Measurements from ENCODE around the gene ZDHHC14.
"Not testable (repeated sequence)": the region's sequence is repeated elsewhere in the genome, so short reads cannot be mapped to it uniquely, and the experiment has no call there.

The ZDHHC14 gene

DNA sequence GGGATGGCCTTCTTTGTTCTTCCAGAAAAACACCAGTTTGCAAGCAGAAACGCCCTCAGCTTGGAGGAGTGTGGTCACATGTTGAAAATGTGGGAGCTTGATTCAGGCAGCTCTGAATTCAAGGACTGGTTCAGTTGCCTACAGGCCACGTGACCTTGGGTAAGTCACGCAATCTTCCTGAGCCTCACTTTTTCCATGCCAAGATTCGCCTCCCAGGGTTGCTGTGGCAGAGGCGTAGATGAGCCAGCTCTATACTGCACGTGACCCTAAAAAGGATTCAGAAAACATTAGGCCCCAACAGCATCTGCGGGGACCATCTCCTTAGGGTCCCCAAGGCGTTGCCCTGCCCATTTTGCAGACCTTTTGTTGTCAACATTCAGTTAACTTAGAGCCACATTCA, 330.1 kb downstream of the ZDHHC14 start:
- no peak for DNase-seq

DNA sequence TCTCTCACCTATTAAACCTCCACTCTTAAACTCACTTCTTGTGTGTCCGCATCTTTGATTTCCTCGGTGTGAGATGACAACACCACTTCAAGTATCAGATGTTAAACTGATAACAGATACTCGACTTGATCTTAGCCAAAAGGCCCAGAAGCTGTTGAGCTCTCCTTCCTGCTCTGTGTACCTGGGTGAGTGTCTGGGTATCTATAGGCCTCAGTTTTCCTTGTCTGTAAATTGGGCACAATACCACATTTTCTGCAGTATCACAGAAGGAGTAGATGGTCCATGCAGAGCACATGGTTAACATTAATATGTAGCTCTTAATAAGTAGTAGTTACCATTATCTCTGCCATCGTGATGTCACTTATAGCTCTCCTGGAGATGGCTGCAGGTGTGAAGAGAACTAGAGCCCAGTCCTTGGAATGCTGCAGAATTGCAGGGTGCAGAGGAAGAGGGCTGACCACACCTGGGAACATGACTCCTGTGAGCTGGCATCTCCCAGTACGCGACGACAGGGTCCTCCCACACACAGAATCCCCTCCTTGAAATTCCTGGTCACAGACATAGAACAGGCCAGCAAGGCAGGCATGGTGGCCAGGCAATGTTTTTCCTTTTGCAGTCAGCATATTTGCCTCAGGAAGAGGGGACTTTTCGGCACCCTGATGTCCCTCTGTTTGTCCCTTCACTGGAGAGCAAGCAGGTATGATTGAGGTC, 331.8 kb downstream of the ZDHHC14 start:
- DNase-seq, result no peak

DNA sequence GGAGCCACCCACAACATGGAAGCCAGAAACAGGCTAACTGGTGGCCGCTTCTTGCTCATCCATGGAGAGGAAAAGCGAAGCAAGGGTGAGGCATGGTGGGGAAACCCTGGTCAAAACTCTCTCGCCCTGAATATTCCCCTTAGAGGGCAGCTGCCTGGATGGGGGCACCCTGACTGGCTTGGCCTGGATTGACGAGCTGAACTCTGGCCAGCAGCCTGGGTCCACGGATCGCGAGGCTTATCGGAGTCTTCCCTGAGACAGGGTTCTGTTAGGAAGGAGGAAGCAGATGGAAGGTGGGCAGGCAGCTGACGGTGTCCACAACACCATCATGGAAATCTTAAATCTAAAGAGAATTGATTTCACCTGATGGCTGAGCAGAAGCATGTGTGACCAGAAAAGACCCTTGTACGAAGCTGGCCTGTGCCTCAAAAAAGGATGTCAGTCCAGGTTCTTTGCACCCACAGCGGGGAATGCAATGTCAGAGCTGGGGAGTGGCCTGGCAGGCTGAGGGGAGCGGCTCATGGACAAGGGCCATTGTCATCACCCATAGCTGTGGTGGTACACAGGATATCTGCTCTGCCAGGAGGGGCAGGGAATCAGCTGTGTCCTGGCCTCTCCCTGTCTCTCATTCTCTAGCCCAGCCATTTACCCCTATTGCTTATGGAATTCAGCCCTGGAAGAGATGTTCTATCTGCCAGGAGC, 332.6 kb downstream of the ZDHHC14 start:
- no peak for DNase-seq

DNA sequence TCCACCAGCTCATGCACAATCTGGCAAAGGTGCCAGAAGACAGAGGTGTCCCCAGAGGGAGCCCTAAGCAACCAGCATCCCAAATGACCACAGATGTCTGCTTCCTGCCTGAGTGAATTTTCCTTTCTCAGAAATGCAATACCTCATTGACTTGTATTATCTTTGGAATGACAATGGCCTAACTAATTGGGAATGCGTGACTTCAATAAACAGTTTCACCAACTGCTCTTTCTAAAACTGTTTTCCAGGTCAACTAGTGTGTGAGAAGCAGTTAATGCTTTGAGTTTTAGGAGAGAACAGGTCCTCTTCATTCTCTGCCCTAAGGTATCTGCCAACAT, 333.1 kb downstream of the ZDHHC14 start:
- DNase-seq, result no peak

DNA sequence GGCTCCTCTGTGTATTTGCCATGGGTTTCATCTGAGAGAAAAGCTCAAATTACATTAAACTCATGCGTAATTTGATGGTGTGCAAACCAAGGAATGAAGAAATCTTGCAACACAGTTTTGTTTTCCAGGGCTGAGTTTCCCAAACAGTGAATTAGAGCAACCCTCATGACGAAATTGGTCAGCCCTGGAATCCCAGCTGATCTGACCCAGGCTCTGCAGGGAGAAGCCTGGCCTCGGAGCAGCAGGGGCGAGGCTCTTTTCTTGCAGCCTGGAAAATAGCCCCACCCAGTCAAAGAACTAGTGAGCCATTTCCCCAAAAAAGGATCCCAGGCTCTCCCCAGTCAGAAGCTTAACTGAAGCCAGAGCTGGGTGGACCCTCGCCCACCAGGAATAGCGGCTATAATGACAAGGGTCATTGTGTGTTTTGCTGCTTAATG, 334.8 kb downstream of the ZDHHC14 start:
- DNase-seq, result no peak

DNA sequence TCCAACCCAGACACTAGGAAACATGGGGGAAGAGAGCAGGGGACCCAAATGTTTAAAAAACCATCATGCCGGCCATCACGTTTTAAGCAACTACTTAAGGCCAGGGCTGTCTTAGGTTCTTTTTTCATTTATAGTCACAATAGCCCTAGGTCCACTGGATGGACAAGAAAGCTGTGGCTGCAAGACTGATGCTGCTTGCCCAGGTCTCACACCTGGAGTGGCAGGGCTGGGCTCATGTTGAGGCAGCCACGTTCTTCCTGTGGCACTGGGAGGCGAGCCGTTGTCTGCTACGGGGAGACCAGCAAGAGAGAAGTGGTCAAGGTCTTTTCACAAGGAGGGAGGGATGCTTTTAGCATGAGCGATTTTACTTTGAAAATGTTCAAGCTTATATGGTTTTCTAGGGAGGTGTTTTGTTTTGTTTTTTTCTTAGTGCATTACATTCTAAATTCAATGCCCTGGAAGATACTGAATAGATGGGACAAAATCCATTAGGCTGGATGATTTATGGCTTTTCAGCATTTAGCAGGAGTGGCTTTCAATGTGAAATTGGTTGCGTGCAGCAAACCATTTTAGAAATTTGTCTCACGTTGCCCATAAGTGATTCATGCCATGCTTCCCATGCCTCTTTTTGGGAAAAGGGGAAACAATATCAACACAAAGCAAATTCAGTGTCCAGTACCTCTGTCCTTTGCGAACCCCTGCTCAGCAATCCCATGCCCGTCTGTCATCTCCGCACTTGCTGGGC, 335.4 kb downstream of the ZDHHC14 start:
- DNase-seq, result no peak

DNA sequence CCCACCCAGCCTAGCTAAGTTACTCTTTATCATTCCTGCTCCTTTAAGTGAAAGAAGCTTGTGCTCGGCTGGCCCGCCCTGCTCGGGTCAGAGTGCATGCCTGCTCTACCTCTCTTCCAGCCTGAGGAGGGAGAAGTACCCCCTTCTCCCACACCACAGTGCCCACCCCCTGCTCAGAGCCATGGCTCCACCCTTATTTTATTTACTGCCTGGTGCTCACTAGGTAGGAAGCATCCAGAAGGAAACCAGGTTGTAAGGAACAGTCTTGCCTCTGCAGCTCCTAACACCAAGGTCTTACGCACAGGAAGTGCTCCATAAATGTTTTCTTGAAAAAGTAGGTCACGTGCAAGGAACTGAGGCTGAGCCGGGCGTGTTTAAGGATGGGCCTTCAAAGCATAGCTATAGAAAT, 336.4 kb downstream of the ZDHHC14 start:
- DNase-seq, result no peak

DNA sequence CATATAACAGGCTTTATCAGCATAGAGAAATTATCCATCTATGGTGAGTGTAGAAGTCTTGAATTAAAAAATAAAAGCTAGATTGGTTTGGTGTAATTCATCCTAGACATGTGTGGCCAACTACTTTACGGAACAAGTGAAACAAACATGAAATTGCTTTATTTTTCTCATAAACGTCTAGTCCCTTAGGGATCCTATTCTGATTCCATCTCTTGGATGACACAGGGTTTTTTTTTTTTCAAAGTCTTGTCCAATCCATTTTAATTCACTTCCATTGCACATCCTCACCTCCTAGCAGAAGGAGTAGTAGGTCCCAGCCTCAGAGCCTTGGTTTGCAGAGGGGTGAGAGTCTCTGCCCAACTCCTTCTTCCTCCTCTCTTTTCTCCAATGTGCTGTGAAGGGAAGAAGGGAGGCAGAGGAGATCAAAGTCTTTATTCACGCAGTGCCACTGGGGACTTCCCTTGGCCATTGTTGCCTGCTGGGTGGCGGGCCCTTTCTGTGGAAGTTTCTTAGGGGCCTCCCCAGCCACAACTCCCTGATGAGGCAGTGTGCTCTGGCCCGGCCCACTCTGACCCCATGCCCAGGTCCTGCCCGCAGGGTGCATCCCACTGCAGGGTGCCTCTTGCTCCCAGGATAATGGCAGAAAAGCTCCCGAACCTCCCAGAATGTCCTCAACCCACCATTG, 337.7 kb downstream of the ZDHHC14 start:
- no peak for DNase-seq

DNA sequence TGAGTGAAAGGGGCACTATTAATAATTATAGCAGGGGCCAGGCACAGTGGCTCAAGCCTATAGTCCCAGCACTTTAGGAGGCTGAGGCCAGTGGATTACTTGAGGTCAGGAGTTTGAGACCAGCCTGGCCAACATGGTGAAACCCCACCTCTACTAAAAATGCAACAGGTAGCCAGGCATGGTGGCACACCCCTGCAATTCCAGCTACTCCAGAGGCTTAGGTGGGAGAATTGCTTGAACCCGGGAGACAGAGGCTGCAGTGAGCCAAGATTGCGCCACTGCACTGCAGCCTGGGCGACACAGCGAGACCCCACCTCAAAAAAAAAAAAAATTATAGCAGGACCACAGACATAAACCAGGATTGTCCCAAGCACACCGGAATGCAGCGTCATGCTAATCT, 340.0 kb downstream of the ZDHHC14 start:
- not testable (repeated sequence) for DNase-seq

DNA sequence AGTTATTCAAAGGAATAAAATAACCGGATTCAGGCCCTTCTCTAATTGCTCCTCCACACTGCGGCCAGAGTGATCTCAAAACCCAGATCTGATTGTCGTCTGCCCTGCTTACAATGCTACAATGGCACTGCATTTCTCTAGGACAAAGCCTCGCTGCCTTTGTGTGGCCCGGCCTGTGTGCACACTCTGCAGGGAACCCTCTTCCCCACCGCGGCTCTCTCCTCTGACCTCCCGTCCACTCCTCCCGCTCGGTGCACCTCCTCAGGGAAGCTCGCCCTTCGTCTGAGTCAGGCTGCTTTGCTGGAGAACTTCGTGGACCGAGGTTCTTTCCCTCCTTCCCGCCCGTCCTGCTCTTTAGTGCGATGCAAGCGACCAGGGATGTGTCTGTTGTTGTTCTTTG, 340.4 kb downstream of the ZDHHC14 start:
- DNase-seq, result no peak

DNA sequence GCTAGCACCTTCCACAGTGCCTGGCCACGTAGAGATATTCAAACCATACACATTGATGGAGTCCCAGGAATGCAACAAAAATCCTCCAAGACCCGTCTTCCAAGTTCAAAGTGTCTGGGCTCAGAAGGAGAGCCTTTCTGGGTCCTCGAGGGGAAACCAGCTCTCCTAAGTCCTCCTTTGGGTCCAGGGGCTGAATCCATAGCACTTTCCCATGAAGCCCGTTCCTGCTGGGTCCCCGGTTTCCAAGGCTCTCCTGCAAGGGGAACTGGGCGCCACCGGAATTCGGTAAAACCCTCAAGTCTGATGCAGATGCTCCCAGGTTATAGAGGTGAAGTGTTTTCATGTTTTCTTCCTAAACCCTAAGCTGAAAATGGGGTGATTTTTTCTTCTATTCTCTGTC, 340.8 kb downstream of the ZDHHC14 start:
- no peak for DNase-seq

DNA sequence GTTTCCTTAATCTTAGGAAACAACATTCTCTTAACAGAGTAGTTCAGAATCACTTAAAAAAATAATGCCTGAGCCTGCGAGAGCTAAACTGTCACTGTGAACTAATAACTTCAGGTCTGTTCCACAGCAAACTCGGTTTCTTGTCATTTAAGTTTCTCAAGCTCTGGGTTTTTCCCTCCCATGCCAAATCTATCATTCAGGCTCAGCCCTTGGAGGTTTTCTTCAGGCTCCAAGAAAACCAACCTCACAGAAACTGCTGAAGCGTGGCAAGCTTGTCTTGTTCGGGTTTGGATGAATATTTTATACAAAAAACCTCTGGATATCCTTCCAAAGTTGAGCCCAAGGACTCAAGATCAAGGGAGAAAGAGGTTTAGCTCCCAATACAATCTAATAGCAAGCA, 342.4 kb downstream of the ZDHHC14 start:
- DNase-seq, result no peak

DNA sequence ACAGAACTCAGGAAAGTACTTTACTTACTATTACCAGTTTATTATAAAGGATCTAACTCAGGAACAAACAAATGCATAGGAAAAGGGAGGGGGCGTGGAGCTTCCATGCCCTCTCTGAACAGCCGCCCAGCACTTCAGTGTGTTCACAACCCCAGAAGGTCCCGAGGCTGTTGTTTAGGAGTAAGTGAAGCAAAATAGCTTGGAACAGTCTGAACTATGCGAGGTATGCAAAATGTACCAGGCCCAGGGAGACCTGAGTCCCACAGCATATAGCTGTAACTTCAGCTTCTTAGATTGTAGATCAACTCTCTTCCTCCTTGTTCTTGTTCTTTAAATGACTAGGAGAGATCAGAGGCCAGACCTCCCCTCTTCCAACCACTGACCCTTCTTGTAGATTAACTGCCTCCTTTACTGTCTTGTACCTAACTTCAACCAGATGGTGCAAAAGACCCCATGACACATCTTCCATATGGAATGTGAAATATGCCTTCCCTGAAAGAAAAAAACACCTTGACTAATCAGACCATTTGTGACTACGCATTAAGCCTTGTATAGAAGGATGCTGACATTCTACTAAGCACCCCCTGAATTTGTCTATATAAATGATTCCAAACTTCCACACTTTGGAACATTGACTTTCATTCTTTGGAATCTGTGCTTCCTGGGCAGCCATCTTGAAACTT, 343.3 kb downstream of the ZDHHC14 start:
- DNase-seq, result no peak

DNA sequence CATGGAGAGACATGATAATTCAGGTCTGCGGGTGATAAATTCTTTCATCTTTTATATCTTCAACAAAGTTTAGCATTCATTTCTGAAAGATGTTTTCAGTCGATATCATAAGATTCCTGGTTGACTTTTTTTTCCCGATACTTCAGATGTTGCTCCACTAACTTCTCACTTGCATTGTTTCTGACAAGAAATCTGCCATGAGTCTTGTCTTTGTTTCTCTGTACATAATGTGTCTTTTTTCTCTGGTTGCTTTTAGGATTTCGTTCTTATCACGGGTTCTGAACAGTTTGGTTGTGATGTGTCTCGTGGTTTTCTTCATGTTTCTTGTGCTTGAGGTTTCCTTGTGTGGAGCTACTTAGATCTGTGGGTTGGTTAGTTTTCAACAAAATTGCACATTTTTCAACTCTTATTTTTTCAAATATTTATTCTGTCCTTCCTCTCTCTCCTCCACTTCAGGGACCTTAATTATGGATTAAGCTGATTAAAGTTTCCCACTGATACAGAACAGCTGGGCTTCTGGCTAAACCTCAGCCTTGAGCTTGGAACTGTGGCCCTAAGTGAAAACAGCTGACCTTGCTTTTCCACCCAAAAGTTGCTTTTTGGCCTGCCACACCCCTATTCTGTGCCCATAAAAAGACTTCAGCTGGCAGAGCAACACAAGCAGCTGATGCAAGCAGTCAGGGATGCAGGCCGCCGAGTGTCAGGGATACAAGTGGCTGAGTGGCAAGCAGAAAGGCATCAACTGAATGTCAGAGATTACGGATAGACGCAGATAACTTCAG, 344.2 kb downstream of the ZDHHC14 start:
- DNase-seq, result no peak

DNA sequence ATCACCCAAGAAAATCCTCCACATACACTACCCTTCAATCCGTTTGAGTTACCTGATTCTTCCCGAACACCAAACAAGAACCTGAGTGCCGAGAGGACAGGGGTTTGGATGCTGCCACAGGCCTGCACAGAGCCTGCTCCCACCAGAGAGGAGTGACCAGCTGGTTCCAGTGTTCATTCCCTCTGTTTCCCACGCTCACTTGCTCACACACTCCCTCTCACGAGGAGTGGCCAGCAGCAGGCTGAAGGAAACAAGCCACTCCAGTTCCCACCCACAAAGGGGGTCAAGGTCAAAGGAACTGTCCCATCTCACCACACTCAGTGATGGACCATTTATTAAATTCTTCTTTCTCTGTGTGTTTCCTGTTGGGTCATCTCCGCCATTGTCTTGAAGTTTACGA, 344.8 kb downstream of the ZDHHC14 start:
- DNase-seq, result no peak

DNA sequence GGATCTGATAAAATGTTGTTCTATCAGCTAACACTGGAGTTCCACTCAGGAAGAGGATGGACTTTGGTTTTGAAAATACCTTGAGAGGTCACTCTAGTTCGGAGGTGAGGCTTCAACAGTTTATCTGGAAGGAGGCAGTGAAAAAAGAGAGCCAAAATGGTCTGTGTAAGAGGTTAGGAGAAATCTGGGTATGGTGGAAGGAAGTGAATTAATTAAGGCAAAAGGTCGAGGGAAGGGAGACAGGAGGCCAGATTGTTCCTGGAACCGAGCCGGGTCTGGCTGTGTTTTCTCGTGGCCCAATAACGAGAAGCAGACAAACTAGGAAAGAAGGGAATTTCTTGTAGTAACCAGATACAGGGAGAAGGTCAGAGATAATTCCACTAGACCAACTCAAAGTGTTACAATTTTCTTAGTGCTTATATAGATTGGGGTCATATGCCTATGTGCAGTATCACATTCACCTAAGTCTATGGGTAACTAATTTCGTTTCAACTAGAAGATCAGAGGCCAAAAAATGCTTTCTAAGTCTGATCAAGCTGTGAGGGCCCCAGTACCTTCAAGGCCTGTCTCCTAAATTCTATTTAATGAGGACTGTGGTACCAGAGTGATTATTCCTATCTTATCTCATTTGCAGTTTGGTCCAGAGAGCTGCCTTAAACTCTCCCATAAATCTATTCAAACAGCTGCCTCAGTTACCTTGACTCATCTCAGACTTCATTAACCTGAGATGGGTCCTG, 346.1 kb downstream of the ZDHHC14 start:
- DNase-seq, result peak in 1 of 56 donors; percentile 6
